Activated T-cell treated with anti-CD3 and anti-CD28 coated beads, Interleukin-2, amount 50 U/mL, for 1 hour (primary cell): Measurements from ENCODE around the gene CROCC2.

Experiments
- DNase-seq: peaks from one replicate; pipeline ENCODE4 v3.0.0-alpha.2; 2020

Gene CROCC2

GRCh38 chr2:240946654-240947053 lies 40.5 kb downstream of the CROCC2 start:
- no peak for DNase-seq

DNA sequence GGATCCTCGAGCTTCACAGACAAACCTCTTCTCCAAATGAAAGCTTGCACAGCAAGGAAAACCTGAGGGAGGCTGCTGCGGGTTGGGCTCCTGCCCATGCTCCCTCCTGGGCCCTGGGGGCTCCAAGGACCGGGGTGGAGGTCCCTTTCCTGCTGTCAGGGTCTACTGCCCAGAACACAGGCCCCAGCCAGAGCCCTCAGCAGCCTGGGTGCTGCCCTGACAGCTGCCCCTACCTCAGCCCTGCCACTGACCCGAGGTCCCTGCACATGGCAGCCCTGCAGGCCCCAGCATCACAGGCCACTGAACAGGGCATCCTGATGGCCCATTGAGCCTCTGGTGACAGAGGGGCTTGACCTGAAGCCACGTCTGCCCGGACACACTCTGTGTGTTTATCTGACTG lies 41.0 kb downstream of the CROCC2 start:
- DNase-seq: no peak

DNA sequence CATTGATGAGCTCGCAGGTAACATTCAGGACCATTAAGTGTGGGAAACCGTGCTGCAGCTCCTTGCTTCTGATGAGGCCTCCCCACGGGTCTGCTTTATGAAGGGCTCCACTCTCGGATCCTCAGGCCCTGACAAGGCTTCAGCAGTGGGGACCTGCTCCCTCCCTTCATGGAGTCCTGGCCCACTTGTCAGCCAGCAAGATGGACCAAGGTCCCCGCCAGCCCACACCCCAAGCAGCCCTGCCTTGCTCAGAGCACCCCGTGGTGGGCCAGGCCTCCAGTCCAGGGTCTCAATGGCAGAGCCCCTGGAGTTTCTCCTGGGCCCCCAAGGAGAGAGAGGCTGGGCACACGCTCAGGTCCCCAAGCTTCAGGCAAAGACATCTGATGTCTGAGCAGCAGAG lies 41.5 kb downstream of the CROCC2 start:
- no peak for DNase-seq

DNA sequence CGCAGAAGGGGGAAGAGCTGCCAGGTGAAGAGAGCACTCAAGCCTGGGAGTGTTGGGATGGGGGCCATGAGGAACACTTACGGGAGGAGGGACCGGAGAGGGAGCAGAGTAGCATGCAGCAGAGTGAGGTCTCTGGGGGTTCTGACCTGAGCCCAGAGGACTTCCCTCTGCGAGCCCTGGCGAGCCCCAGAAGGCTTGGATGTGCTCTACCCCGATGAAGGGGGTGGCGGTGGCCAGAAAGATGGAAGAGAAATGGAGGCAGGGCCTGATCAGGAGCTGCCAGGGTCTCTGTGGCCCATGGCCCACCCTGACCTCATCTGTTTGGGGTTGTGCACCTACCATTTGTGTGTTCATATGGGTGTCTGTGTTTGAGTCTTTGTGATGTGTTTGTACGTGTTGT lies 42.0 kb downstream of the CROCC2 start:
- no peak for DNase-seq

DNA sequence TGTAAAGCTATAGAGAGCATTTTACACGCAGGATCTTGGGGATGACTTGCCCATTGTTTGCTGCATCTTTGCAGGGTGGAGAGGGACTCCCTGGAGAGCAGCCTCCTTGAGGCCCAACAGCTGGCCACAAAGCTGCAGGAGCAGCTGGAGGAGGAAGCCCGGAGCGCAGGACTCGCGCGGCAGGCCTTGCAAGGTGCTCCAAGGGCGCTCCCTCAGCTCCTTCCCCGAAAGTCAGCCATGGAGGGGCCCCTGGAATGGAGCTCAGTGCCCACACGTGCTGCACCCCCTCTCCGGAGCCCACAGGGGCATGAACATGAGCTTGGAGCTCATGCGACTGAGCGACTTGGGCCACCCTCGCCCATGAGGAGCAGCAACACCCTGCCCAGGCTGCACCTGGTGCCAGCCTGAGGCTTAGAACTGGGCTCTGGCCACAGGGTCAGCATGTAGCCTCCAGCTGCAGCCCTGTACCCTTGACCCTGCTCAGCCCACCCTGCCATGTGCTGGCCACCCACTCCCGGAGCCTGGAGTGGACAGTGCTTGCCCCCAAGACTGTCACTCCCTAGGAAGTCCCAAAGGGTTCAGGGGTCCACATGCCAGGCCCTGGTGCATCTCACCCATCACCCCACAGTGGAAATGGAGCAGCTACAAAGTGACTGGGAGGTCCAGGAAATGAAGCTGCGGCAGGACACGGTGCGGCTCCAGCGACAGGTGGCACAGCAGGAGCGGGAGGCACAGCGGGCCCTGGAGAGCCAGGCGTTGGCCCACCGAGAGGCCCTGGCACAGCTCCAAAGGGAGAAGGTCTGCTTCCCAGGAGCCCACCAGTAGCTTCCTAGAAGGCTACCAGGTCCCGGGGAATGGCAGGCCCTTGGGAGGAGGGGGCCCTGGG lies 43.0 kb downstream of the CROCC2 start:
- no peak for DNase-seq

DNA sequence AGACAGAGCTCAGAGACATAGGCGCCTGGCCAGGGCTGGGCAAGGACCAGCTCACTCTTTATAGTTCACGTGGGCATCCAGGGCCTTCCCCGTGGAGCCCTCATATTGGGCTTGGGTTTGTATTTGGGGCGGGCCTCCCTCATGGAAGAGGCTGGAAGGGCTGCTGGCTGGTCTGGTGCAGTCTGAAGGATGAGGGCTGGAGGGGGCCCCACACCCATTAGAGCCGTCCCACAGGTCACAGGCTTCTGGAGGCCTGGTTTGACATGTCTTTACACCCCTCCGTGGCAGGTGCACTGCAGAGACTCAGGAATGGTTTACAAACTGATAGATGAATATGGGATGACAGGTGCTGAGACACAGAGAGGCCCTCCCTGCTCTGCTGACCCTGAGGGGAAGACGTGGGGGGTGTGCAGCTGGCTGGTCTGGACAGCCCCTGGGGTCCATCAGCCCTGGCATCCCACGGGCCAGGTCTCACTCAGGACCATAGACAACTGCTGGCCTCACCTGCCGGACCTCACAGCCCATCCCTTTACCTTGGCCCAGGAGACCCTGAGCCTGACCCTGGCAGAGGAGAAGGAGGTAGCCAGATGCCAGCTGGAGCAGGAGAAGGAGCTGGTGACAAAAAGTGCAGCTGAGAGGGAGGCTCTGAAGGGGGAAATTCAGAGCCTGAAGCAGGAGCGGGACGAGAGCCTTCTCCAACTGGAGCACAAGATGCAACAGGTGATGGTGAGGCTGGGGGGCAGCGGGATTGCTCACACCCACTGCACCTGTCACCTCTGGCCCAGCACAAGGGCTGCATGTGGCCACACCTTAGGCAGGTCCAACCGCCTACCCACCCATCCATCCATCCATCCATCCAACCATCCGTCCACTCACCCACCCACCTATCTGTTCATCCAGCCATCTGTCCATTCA lies 43.9 kb downstream of the CROCC2 start:
- DNase-seq: peak; percentile 8

- no peak for DNase-seq
These were observed 45.0 kb downstream of the CROCC2 start for GRCh38 chr2:240951045-240951594.

- DNase-seq: no peak
These were observed 46.5 kb downstream of the CROCC2 start for GRCh38 chr2:240952496-240953246.

GRCh38 chr2:240953426-240954410 lies 47.6 kb downstream of the CROCC2 start:
- no peak for DNase-seq

DNA sequence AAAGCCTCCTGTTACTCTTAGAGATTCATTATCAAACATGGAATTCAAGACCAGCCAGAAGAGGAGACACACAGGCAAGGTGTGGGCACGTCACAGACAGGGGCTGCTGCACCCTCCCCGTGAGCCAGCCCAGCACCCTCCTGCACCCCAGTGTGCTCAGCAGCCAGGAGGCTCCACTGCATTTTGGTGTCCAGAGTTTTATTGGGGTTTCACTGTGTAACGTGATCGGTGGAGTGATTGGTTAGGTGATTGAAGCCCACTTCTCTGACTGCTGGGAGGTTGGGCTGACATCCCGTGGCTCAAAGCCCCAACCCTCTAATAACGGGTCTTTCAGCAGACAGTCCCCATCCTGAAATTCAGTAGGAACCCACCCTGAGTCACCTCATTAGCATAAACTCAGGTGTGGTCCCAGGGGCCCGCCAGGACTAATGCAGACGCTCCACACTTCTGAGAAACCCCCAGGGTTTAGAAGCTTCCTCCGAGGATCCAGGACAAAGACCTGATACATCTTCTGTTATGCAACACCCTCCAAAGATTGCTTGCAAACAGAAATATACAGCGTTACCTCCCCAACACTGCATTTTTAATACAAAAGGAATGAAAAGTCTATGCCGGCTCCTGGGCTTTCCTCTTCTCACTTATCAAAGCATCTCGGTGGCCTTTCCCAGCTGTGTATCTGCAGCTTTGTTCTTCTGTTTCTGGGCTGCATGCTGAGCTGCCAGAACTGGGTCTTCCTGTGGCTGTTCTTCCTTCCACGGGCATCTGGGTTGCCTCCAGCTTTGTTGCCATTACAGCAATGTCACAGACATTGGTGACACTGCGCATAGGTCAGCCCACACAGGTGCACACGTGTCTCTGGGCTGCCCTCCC lies 48.5 kb downstream of the CROCC2 start:
- peak; percentile 13 for DNase-seq

DNA sequence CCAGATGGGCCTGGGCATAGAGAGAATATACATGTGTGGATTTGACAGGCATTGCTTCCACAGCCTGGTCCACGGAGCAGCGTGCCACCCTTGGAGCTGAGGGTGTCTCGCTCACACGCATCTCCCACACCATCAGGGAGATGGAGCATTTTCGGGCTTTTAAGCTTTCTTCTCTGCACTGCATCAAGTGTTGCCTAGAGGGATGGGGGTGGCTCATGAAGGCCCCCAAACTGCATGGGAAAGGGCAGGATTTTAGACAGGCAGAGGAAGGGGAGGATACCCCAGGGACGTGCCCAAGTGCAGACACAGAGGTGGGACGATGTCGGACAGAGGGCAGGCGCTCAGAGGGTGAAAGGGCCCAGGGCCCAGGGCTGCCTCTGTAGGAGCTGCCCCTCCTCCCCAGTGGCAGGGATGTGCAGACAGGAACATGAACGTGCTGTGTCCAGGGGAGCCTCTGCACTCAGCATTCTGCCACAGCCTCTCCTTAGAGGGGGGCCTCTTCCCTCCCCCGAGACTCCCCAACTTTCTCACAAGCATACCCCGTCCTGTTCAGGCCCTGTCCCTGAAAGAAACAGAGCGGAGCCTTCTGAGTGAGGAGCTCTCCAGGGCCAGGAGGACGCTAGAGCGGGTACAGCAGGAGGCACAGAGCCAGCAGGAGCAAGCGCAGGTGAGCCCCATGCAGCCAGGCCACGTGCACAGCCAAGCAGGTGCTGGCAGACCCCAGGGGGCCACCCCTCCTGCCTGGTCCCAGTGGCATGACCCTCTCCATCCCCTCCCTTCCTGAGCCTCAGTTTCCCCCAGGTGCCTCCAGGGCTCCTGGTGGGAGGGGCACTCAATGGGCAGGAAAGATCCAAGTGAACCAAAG lies 49.4 kb downstream of the CROCC2 start:
- no peak for DNase-seq

DNA sequence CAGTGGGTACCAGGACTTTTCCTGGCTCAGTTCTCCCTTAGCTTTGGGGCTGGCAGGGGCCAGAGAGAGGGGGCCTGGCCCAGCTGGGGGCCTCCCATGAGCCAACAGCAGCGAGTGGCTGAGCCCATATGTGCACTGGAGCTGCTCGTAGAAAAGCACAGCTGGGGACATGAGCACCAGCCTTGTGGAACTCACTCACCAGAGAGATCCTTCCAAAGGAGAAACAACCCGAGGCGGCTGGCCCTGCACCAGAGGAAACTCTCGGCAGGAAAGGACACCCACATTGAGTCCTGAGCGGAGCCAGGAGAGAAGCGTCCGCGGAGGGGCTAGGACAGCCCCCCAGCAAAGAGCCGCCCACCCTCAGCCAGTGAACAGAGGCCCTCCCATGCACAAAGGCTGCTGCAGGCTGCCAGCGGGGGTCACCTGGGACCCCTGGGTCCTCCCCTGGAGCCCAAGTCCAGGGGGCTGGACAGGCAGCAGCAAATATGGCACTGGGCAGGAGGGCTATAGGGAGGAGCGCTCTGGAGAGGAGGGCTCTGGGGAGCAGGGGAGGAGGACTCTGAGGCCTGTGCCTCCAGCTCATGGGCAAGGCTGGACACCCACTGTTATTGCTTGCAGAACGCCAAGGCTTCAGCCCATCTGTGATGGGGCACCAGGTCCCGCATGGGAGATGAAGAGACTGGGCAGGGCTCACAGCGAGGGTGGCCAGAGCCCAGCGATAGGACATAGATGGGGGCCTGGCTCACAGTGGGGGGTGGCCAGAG lies 50.2 kb downstream of the CROCC2 start:
- no peak for DNase-seq

- DNase-seq: no peak
These were observed 51.0 kb downstream of the CROCC2 start for GRCh38 chr2:240956935-240957655.

DNA sequence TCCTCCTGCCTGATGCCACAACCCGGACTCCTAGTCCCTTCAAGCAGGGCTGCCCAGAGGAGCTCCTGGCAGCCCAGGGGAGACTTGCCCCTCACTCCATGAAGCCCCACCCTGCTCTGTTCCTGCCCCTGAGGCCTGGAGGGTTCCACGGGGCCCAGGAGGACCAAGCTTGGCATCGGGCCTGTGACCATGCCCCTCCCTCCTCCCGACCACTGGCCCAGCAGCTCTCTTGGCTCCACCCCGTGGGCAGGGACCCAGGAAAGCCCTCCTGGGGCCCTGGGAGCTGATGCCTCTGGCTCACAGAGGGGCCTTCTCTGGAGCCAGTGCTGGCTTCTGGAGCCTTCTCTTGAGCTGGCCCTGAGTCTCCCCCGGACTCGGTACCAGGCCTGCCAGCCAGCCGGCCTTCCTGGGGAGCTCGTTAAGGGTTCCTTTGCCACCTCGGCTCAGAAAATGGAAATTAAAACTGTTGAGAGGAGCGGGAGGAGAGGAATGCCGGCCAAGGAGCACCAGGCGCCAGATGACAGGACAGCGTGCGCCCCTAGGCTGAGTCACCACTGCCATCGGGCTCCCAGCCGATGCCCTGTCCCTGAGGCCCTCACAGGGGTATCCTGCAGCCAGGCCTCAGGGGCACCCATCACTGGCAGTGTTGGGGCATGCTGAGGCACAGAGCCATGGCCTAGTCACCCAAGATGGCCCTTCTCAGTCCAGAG lies 51.7 kb downstream of the CROCC2 start:
- DNase-seq: no peak

- DNase-seq: no peak
These were observed 52.5 kb downstream of the CROCC2 start for GRCh38 chr2:240958366-240959213.

DNA sequence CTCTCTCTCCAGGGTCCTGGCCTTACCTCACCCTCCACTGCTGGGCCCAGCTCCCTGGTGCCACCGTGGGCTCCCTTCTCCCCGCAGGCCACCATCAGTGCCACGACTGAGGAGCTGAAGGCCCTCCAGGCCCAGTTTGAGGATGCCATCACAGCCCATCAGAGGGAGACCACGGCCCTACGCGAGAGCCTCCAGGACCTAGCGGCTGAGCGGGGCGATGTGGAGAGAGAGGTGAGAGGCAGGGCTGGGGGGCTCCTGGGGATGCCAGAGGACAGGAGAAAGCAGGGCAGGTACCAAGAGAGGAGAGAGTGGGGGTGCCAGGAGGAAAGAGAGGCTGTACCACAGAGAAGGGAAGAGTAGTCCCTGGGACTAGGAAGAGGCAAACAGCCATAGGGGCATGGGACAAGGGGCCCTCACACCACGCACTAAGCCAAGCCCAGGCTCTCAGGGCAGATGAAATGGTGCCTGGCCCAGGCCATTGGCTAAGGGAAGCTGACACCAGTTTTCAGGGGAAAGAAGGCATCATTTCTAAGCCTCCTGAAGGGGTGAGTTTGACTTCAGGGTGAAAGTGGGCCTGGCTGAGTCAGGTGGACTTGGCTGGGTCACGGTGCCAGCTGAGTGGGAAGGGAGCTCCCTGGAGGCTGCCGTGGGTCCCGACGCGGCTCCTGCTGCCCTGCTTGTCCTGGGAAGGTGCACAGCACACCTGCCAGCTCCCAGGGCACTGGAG lies 53.2 kb downstream of the CROCC2 start:
- DNase-seq: no peak
